ENCODE results near the gene PIK3R2.

Gene PIK3R2

DNA sequence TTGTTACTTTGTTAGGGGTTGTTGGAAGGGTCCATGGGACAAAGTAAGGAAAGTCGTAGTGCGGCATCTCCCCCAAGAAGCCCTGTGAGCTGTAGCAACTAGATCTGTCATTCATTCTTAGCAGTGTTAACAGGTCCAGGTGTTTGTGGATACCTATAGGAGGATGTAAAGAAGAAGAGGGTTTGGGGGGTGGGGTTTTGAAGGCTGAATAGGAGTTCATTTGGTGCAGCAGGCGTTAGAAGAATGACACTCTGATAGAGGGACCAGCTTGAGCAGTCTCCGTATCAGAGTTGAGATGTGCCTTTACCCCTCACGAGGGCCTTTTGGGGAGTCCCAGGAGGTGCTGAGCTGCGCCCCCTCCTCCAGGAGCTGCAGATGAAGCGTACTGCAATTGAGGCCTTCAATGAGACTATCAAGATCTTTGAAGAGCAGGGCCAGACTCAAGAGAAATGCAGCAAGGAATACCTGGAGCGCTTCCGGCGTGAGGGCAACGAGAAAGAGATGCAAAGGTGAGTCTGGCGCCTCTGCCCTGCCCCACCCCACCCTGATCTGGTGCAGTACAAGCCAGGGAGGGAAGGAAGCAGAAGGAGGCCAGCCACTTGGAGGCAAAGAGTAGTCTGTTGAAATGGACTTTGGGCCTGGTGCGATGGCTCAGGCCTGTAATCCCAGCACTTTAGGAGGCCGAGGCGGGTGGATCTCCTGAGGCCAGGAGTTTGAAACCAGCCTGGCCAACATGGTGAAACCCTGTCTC lies 13.0 kb downstream of the PIK3R2 start:
- TF ChIP-seq, protein P1, sequence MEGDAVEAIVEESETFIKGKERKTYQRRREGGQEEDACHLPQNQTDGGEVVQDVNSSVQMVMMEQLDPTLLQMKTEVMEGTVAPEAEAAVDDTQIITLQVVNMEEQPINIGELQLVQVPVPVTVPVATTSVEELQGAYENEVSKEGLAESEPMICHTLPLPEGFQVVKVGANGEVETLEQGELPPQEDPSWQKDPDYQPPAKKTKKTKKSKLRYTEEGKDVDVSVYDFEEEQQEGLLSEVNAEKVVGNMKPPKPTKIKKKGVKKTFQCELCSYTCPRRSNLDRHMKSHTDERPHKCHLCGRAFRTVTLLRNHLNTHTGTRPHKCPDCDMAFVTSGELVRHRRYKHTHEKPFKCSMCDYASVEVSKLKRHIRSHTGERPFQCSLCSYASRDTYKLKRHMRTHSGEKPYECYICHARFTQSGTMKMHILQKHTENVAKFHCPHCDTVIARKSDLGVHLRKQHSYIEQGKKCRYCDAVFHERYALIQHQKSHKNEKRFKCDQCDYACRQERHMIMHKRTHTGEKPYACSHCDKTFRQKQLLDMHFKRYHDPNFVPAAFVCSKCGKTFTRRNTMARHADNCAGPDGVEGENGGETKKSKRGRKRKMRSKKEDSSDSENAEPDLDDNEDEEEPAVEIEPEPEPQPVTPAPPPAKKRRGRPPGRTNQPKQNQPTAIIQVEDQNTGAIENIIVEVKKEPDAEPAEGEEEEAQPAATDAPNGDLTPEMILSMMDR (conservative IDR thresholded peaks at IDR 0.05; ENCODE audit: low read length) = no peak
- no peak for DNase-seq (ENCODE audit: low read depth)
- no peak overlapping the region for H3K4me3 ChIP-seq (ENCODE audit: low read length)

DNA sequence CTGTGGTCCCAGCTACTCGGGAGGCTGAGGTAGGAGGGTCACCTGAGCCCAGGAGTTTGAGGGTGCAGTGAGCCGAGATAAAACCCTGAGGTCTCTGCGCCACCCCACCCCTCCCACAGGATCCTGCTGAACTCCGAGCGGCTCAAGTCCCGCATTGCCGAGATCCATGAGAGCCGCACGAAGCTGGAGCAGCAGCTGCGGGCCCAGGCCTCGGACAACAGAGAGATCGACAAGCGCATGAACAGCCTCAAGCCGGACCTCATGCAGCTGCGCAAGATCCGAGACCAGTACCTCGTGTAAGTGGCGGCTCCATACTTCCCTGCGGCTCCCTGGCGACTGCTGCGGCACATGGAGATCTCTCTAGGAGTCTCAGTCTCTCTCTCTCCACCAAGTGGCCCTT lies 14.0 kb downstream of the PIK3R2 start:
- no peak for DNase-seq (ENCODE audit: low read depth)
- TF ChIP-seq, protein P1 (conservative IDR thresholded peaks at IDR 0.05; ENCODE audit: low read length) = no peak

DNA sequence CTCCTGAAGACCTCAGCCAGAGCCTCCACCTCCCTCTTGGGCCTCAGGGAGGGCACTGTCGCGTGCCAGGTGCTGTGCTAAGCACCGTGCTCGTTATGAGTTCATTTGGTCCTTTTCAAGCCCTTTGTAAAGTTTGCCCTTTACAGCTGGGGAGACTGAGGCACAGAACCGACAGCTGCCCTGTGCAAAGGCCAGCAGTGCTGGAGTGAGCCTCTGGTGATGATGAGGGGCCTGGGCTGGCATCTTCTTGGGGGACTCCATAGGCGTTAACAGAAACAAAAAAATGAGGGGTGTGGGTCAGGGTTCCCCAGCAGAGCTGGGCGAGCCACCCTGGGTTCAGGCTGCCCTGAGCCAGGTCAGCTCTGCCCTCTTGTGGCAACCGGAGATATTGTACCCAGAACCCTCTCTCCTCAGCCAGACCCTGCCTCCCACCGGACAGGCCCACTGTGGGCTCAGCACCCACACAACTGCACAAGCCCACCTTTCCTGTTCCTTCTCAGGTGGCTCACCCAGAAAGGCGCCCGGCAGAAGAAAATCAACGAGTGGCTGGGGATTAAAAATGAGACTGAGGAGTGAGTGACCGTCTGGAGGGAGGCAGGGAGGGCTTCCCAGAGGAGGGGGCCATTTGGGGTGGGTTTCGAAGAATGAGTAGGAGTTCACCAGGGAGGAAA lies 15.1 kb downstream of the PIK3R2 start:
- DNase-seq (ENCODE audit: low read depth) = no peak
- TF ChIP-seq, protein P1 (conservative IDR thresholded peaks at IDR 0.05; ENCODE audit: low read length) = peak; percentile 68
- no peak overlapping the region for H3K4me3 ChIP-seq (ENCODE audit: low read length)

More for the DNA sequence above, 14.0 kb downstream of the PIK3R2 start:
- no peak overlapping the region for H3K4me3 ChIP-seq (ENCODE audit: low read length)

DNA sequence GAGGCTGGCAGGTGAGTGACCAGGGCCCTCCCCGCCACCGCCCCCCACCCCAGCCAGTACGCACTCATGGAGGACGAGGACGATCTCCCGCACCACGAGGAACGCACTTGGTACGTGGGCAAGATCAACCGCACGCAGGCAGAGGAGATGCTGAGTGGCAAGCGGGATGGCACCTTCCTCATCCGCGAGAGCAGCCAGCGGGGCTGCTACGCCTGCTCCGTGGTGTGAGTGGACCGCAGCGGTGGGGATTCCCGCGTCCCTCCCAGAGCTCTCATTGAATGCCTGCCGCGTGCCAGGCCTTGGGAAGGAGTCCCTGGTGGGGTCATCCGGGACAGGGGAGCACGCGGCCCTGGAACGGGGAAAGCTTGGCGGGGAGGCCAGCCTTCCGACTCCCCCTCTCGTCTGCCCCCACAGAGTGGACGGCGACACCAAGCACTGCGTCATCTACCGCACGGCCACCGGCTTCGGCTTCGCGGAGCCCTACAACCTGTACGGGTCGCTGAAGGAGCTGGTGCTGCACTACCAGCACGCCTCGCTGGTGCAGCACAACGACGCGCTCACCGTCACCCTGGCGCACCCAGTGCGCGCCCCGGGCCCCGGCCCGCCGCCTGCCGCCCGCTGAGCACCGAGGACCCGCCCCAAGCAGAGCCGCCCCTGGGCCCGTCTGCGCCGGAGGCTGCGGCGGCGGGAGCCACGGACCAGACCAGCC lies 15.9 kb downstream of the PIK3R2 start:
- H3K4me3 ChIP-seq (ENCODE audit: low read length) = no peak overlapping the region
- TF ChIP-seq, protein P1 (conservative IDR thresholded peaks at IDR 0.05; ENCODE audit: low read length) = no peak
- no peak for DNase-seq (ENCODE audit: low read depth)

DNA sequence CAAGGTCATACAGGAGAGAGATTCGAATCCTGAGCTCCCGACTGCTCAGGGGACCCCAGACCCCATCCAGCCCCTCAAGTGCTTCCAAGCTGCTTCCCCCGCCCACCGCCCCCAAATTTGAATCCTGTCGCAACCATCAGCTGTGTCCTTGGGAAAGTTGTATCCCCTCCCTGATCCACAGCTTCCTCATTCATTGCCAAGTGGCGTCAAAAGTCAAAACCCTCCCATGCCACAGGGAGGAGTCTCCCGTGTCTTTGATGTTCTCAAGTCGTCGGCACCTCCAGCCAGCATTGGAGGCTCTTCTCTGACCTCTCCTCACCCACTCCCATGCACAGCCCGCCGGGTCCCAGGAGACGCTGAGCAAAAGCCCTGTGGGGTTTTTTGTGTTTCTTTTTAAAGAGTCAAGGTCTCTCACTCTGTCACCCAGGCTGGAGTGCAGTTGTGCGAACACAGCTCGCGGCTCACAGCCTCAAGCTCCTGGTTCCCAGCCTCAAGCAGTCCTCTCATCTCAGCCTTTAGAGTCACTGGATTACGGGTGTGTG lies 17.8 kb downstream of the PIK3R2 start:
- TF ChIP-seq, protein P1 (conservative IDR thresholded peaks at IDR 0.05; ENCODE audit: low read length) = no peak
- DNase-seq (ENCODE audit: low read depth) = no peak
- H3K4me3 ChIP-seq (ENCODE audit: low read length) = no peak overlapping the region

DNA sequence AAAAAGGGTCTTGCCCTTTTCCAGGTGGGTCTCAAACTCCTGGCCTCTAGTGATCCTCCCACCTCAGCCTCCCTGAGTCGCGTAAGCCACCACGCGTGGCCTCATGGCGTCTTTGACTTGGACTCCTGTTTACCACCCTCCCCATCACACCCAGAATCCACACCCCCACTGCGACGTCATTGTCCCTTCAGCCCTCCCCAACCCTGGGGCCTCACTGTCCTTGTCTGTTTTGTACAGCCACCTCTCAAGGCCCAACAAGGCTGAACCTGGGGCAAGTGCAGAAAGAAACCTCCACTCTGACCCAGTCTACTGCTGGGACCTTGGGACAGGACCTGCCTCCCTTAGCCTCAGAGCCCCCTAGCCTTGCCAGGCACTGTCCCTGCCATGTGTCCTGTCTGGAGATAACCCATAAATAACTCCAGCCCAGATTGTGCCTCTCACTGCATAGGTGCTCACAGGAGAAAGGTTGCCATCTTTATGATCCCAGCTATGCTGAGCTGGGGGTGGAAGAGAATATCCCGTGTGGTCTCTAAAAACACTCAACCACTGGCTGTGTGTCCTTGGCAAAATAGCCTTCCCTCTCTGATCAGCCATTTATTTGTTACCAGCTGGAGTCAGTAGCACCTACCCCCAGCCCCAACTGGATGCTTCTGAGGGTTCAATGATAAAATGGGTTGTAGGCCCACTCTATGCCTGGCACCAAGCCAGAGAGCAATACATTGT lies 18.8 kb downstream of the PIK3R2 start:
- DNase-seq (ENCODE audit: low read depth) = no peak
- TF ChIP-seq, protein P1 (conservative IDR thresholded peaks at IDR 0.05; ENCODE audit: low read length) = no peak
- H3K4me3 ChIP-seq (ENCODE audit: low read length) = no peak overlapping the region

Measured in AG10803 (cell line).